NCI-H2029 (cell line): Measurements from ENCODE around the gene KLHL14.
"Not testable (repeated sequence)": the region's sequence is repeated elsewhere in the genome, so short reads cannot be mapped to it uniquely, and the experiment has no call there.

Experiments used
- DNase-seq: peaks from one replicate; lab custom pipeline; 2025; lab: John Stamatoyannopoulos, UW

Gene KLHL14

GRCh38 chr18:32772581-32773381 lies at the start of gene KLHL14:
Gene KLHL14, minus strand, starts transcription at chr18:32773023. Its CDS starts 2,432 bp downstream, at chr18:32770591.
- no peak for DNase-seq

DNA sequence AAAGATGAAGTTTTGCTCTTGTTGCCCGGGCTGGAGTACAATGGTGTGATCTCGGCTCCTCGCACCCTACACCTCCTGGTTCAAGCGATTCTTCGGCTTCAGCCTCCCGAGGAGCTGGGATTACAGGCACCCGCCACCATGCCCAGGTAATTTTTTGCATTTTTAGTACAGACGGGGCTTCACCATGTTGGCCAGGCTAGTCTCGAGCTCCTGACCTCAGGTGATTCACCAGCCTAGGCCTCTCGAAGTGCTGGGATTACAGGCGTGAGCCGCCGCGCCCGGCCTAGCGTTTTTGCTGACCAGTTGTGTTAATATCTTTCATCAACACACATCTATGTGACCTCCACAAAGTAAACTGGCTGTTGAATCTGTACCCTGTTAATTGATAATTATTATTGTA lies 49.4 kb upstream of the KLHL14 start:
- no peak for DNase-seq

DNA sequence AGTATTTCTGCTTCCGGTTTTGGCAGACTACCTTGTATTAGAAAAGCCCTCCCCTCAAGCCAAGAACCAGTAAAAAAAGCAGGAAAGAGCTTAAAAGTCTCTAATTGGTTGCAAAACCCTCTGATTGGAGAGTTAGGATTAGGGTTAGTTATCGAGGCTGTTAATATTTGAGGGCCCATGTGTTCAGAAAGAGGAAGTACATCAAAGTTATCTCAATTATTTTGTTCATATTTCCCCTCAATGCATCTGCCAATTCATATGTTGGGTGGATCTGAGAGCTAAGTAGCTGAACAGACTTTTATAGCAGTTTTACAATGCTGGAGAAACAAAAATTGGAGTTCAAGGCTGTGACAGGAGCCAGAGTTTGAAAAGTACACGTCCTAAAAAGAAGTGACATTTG lies 43.1 kb upstream of the KLHL14 start:
- no peak for DNase-seq

- DNase-seq, result no peak
Observed at GRCh38 chr18:32812342-32812741, 39.5 kb upstream of the KLHL14 start.

GRCh38 chr18:32810314-32810713 lies 37.5 kb upstream of the KLHL14 start:
- no peak for DNase-seq

DNA sequence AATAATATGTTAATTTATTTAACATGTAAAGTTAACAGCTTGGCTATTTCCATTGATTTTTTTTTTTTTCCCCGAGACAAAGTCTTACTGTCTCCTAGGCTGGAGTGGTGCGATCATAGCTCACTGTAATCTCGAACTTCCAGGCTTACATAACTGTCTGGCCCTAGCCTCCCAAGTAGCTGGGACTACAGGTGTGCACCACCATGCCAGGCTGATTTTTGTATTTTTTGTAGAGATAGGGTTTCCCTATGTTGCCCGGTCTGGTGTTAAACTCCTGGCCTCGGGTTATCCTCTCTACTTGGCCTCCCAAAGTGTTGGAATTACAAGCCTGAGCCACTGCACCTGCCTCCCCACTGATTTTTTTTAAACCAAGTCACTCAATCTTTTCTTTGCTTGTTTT lies 32.5 kb upstream of the KLHL14 start:
- DNase-seq, result no peak

DNA sequence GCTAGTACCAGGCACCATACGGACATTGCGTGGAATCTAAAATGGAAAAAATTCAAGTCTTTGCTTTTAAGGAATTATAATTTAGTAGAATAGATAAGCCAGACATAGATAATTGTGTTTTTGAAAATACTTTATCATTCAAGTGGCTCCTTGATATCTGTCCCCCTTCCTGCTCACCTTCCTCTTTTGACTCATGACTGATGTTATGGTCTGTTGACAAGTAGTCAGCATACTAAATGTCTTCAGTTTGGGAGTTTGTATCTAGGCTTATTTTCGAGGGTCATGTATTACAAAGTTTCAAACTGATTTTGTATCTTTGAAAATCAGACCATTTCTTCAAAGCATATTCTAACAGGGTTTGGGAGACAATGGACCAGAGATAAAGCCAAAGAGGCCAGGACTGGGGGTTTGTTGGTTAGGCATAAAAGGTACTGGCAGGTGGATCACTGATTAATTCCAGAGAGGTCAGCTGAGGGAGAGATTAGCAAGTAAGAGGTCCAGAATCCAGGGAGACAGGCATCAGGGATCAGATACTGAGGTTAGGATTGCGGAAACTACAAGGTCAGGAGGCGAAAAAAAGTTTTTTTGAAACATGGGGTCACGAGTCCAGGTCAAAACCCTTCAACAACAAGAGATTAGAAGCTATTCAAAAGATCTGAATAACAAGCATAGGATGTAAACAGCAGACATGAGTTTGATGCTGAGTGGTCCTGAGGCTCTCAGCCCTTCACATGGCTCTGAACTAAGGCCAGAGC lies 31.5 kb upstream of the KLHL14 start:
- DNase-seq, result no peak

- DNase-seq, result no peak
Observed at GRCh38 chr18:32803568-32803967, 30.7 kb upstream of the KLHL14 start.

- DNase-seq, result no peak
Observed at GRCh38 chr18:32802591-32803451, 30.0 kb upstream of the KLHL14 start.

DNA sequence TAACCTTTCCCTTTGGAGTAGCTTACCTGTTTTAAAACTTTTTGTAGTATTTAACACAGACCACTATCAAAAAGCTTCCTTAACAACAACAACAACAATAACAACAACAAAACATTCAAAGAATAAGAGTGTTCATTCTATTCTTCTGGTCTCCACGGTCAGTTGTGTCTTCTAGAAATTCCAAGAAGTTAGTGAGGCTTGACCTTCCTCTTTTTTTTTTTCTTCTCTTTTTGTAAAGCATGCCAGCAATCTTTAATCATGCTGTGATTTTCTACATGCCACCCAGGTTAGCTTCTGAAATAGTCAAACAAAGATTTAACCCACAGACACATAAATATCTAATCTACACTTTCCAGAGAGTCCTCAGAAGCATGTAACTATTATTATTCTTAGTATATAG lies 28.4 kb upstream of the KLHL14 start:
- DNase-seq, result no peak

- no peak for DNase-seq
Observed at GRCh38 chr18:32798209-32798960, 25.6 kb upstream of the KLHL14 start.

DNA sequence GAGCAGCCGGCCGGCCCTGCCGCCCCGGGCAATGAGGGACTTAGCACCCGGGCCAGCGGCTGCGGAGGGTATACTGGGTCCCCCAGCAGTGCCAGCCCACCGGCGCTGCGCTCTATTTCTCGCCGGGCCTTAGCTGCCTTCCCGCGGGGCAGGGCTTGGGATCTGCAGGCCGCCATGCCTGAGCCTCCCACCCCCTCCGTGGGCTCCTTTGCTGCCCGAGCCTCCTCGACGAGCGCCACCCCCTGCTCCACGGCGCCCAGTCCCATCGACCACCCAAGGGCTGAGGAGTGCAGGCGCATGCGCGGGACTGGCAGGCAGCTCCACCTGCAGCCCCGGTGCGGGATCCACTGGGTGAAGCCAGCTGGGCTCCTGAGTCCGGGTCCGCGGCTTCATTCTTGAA lies 21.8 kb upstream of the KLHL14 start:
- DNase-seq, result not testable (repeated sequence)

GRCh38 chr18:32779010-32779409 lies 6.2 kb upstream of the KLHL14 start:
- no peak for DNase-seq

DNA sequence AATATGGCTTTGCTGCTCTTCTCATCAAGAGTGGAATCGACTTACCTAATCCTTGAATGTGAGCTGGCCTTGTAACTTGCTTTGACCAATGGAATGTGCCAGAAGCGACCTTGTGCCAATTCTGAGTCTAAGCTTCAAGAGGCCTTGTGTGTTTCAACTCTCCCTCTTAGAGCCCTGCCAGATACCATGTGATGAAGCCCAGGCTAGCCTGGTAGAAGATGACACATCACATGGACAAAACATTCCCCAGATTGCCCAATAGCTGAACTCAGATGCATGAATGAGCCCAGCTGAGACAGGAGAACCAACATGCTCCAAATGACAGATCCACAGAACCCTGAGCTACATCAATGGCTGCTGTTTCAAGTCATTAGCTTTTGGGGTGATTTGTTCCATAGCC lies 4.2 kb upstream of the KLHL14 start:
- DNase-seq, result no peak

DNA sequence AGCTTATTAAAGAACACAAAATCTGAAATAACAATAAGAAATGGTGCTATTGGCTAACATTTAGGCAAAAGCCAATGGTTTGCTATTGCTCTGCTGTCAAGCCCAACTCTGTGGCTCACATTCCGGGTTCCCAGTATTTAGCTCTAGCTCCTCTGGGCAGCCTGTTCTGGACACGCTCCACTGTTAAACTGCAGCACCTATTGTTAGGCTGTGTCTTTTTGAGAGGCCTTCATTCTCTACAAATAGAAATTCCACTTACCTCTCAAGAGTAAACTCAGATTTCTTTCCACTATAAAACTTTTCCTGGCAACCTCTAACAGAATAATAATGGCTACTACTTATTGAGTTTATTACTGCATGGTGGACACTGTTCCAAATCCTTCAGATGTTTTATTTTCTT lies 3.7 kb upstream of the KLHL14 start:
- no peak for DNase-seq

DNA sequence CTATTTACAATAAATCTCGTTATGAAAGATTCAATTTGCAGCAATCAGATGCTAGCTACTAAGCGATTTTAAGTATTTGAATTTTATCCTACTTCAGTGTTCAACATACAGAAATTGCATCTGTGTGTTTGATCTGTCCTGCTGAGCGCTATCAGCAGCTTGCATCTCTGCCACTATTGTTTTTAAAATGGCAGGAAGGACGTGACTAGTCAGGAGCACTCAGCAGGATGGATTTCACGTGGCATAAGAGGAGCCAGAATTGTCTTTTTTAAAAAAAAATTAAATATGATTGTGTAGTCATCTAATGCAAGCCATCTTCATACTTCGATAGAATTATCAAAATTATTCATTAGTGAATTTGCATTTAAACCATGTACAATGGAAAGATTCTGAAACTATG lies 2.8 kb upstream of the KLHL14 start:
- DNase-seq, result no peak

DNA sequence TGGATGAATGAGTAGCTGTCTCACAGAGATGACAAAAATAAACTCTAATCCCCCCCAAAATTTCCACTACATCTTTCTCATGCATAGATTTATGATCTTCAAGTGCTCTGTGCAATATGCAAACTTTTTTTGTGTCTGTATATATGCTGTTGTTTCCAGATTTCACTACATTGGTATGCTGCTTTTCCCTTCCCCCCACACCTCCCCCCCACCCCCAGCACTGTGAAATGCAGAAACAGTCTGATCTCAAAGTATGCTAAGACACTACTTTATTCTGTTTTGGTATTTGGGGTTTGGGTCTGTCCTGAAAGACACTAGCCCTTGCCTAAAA lies 524 bp upstream of the KLHL14 start:
- no peak for DNase-seq

DNA sequence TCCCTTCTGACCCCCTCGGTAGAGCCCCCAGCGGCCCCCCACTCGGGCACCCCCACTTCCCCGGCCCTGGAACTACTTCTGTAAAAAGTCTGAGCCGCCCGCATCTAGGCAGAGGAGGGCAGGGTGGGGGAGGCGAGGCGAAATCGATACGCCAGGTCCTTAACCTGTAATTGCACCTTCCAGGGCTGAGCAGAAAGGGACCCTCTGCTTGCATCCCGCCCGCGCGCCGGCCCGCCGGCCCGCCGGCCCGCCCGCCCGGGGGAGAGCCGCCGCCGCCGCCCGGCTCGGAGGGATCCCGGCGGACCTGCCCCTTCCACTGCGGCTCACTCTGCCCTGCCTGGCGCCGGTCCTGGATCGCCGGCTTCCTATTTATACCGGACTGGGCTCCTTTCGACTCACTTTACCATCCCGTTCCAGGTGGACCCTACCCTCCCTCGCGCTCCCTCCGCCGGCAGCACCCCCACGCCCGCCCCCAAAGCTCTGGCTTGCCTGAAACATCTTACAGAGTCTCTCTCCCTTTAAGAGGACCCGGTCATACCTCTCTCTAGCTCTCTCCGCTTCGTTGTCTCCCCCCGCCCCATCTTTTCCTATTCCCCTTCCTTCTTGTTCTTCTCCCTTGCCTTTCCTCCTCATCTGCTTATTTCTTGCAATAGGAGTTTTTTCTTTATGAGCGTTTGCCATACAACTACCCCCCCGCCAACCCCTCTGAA lies 797 bp downstream of the KLHL14 start:
- no peak for DNase-seq

DNA sequence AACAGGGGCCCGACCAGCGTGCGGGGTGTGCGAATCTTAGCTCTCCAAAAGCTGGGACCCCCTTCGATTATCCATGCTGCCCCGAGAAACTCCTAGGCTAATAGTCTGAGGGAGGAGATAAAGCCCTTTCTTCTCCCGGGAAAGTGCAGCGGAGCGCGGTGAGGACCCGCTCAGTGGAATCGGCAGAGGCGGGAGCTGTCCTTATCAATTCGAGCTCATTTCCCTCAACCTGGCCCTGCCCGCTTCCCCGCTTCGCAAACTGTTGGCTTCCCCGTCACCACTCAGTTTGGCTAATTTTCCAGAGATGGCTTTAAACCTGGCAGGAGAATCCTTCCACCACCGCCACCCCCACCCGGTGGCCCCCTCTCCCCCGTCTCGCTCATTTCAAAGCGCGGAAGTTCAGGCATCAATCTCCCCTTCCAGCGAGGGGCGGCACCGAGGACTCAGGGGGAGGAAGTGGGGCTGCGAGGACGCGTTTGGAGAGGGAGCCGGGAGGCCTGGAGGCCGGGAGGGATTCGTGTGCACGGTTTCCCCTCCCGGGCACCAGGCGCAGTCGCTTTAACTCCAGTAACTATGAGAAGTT lies 1.6 kb downstream of the KLHL14 start:
- DNase-seq, result no peak

DNA sequence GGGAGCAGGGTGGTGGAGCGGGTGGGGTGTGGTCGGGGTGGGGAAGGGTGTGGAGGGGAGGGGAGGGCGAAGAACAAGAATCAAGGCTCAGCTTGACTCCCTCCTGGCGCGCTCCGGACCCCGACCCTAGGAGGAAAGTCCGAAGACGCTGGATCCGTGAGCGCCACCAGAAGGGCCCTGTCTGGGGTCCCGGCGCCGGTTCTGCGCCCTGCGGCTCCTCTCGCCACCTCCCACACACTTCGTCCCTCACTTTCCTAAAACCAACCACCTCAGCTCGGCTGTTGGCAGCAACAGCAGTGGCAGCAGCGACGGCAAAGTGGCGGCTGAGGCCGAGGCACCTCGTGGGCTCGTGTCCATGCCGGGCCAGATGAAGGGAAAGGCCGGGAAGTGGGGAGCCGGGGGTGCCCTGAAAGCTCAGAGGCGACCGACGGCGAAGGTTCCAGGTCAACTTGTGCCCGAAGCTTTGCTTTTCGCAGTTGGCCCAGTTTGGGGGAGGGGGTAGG lies 2.1 kb downstream of the KLHL14 start:
- no peak for DNase-seq
